HL-60 (cell line): ENCODE results near the gene ARHGEF16.

Source experiments
- SPI1 ChIP-seq: IDR thresholded peaks from 2 replicates; pipeline ENCODE4 v1.6.1; 2012; ENCODE audit warnings: low read depth, mild to moderate bottlenecking, borderline replicate concordance
- TF ChIP-seq, protein P1 (sequence below): IDR thresholded peaks from one replicate; pipeline ENCODE4 v1.5.1; 2011; ENCODE audit warnings: low read length, control low read depth, inconsistent platforms; ENCODE audit not compliant: insufficient read depth

DNA sequence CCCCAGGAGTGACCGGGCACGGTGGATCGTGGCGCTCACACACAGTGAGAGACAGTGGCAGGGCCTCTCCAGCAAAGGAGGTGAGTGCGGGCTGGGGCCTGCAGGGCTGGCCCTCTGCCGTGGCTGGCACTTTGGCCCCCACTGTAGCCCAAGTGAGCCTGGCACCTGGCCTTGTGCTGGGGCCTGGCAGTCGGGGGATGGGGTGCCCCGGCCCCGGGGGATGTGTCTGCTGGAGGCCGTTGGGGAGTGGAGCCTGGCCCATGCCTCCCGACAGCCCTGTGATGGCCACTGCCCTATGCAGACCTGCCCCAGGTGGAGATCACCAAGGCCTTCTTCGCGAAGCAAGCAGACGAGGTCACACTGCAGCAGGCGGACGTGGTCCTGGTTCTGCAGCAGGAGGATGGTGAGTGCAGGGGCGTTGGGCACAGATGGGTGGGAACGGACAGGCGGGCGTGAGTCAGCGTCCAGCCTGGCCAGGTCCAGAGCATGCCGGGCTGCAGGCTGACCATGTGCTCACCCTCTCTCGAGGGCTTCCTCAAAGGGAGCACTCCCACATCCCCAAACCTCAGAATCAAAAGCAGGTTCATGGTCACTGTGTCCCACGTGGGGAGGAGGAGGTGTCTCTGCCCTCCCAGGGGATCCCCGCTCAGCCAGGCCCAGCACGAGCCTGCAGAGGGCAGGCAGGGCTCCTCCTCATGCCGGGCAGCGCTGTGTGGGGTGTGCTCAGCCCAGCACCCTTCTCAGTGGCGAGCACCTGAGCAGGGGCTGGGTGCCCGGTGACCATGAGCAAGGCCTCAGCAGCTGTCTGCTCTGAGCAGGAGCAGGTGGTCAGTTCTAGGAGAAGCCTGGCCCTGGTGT is 25.3 kb downstream of the ARHGEF16 start:
- TF ChIP-seq, protein P1, sequence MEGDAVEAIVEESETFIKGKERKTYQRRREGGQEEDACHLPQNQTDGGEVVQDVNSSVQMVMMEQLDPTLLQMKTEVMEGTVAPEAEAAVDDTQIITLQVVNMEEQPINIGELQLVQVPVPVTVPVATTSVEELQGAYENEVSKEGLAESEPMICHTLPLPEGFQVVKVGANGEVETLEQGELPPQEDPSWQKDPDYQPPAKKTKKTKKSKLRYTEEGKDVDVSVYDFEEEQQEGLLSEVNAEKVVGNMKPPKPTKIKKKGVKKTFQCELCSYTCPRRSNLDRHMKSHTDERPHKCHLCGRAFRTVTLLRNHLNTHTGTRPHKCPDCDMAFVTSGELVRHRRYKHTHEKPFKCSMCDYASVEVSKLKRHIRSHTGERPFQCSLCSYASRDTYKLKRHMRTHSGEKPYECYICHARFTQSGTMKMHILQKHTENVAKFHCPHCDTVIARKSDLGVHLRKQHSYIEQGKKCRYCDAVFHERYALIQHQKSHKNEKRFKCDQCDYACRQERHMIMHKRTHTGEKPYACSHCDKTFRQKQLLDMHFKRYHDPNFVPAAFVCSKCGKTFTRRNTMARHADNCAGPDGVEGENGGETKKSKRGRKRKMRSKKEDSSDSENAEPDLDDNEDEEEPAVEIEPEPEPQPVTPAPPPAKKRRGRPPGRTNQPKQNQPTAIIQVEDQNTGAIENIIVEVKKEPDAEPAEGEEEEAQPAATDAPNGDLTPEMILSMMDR = no peak
- TF ChIP-seq SPI1 = no peak
